DOHH2 (cell line): ENCODE measurements around the gene ANAPC16.

Experiments used
- H3F3A ChIP-seq: fragments of 200-600 bp; sonication (generic), shearing (Covaris generic); 2 replicates; pipeline ENCODE4 v1.6.0; 2016; ENCODE audit warnings: antibody characterized with exemption, mild to moderate bottlenecking; ENCODE audit not compliant: control insufficient read depth, insufficient read depth
- H3K27ac ChIP-seq: fragments of 200-600 bp; sonication (generic); 2 replicates; pipeline ENCODE4 v1.5.1; 2014; ENCODE audit warnings: low read depth, mild to moderate bottlenecking, low read length, moderate library complexity
- H3K27me3 ChIP-seq: fragments of 200-600 bp; sonication (generic); 2 replicates; pipeline ENCODE4 v1.6.1; 2014; ENCODE audit warnings: mild to moderate bottlenecking, low read length, mixed read lengths; ENCODE audit not compliant: control insufficient read depth
- H3K36me3 ChIP-seq: fragments of 200-600 bp; sonication (generic); 2 replicates; pipeline ENCODE4 v1.6.1; 2014; ENCODE audit warnings: mild to moderate bottlenecking, low read length, moderate library complexity, mixed read lengths; ENCODE audit not compliant: control insufficient read depth
- H3K4me1 ChIP-seq: fragments of 200-600 bp; sonication (generic); 2 replicates; pipeline ENCODE4 v1.6.1; 2014; ENCODE audit warnings: mild to moderate bottlenecking, low read length, mixed read lengths; ENCODE audit not compliant: control insufficient read depth
- H3K4me2 ChIP-seq: fragments of 200-600 bp; sonication (generic); 2 replicates; pipeline ENCODE4 v1.6.0; 2014; ENCODE audit warnings: mild to moderate bottlenecking, low read length, moderate library complexity
- H3K4me3 ChIP-seq: fragments of 200-600 bp; sonication (generic); 2 replicates; pipeline ENCODE4 v1.5.1; 2014; ENCODE audit warnings: mild to moderate bottlenecking, low read length, mixed read lengths
- H3K79me2 ChIP-seq: fragments of 200-600 bp; sonication (generic); 2 replicates; pipeline ENCODE4 v1.6.1; 2014; ENCODE audit warnings: mild to moderate bottlenecking, low read length, mixed read lengths; ENCODE audit not compliant: control insufficient read depth
- H3K9me2 ChIP-seq: fragments of 200-600 bp; sonication (generic); replicated peaks from 2 replicates; pipeline ENCODE4 v1.6.1; 2014; ENCODE audit warnings: mild to moderate bottlenecking, low read length, mixed read lengths; ENCODE audit not compliant: control insufficient read depth
- H3K9me3 ChIP-seq: fragments of 200-600 bp; sonication (generic); 2 replicates; pipeline ENCODE4 v1.6.1; 2014; ENCODE audit warnings: antibody characterized with exemption, low read length, mixed read lengths; ENCODE audit not compliant: control insufficient read depth, insufficient read depth
- H4K20me1 ChIP-seq: fragments of 200-600 bp; sonication (generic); 2 replicates; pipeline ENCODE4 v1.6.0; 2014; ENCODE audit warnings: low read depth, mild to moderate bottlenecking, antibody characterized with exemption, low read length, moderate library complexity; ENCODE audit not compliant: control insufficient read depth, insufficient read depth
- CTCF ChIP-seq: fragments of 200-600 bp; sonication (generic); IDR thresholded peaks from one replicate; pipeline ENCODE4 v1.5.1; 2014; ENCODE audit warnings: antibody characterized with exemption, mild to moderate bottlenecking, low read depth, low read length; ENCODE audit not compliant: poor library complexity, severe bottlenecking
- EZH2phosphoT487 ChIP-seq: fragments of 200-600 bp; sonication (generic); IDR thresholded peaks from 2 replicates; pipeline ENCODE4 v1.6.1; 2017; ENCODE audit warnings: borderline replicate concordance, mild to moderate bottlenecking, antibody characterized with exemption, low read length, moderate library complexity, mixed read lengths

The ANAPC16 gene

DNA sequence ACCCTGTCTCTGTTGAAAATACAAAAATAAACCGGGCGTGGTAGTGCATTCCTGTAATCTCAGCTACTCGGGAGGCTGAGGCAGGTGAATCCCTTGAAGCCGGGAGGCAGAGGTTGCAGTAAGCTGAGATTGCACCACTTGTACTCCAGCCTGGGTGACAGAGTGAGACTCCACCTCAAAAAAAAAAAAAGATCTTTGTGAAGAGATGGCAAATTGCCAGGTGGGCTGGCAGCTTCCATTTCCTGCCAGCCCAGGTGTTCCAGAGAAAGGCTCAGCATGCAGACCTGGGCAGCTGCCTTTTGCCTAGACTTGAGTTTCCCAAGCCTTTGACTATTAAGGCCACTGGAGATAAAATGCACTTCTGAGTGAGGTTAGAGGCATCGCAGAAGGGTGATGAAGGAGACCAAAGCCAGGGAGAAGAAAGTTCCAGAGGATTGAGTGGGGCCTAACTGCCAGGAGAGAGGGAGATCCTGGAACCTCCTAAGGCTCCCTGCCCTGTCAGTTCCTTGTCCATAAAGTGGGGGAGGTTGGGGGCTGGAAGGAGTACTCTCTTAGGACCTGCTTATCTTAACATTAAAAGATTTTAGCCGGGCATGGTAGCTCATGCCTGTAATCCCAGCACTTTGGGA lies 47.9 kb downstream of the ANAPC16 start:
- H3K4me3 ChIP-seq: peak overlapping the region; percentile 24
- H3K9me3 ChIP-seq: no peaks in the 10 kb centered on the region
- H3F3A ChIP-seq: peaks cover 21% of the 10 kb centered on the region
- peaks cover 88% of the 10 kb centered on the region for H3K4me1 ChIP-seq
- no peaks in the 10 kb centered on the region for H4K20me1 ChIP-seq
- TF ChIP-seq EZH2phosphoT487: no peak
- no peak for TF ChIP-seq CTCF
- peak overlapping the region; percentile 99 for H3K4me2 ChIP-seq
- no peaks in the 10 kb centered on the region for H3K9me2 ChIP-seq
- no peaks in the 10 kb centered on the region for H3K79me2 ChIP-seq
- no peaks in the 10 kb centered on the region for H3K36me3 ChIP-seq
- peak overlapping the region; percentile 29 for H3K27ac ChIP-seq
- no peaks in the 10 kb centered on the region for H3K27me3 ChIP-seq

- H3K9me2 ChIP-seq: no peaks in the 10 kb centered on the region
- H3F3A ChIP-seq: peaks cover 18% of the 10 kb centered on the region
- H3K36me3 ChIP-seq: no peaks in the 10 kb centered on the region
- H3K4me2 ChIP-seq: no peak overlapping the region
- peaks cover 80% of the 10 kb centered on the region for H3K4me1 ChIP-seq
- H3K79me2 ChIP-seq: no peaks in the 10 kb centered on the region
- no peaks in the 10 kb centered on the region for H3K9me3 ChIP-seq
- H4K20me1 ChIP-seq: no peaks in the 10 kb centered on the region
- H3K4me3 ChIP-seq: no peak overlapping the region
- TF ChIP-seq CTCF (no peak), EZH2phosphoT487 (no peak)
- no peaks in the 10 kb centered on the region for H3K27me3 ChIP-seq
- no peak overlapping the region for H3K27ac ChIP-seq
These were observed 48.7 kb downstream of the ANAPC16 start for GRCh38 chr10:72264536-72264935.

GRCh38 chr10:72265508-72265907 lies 49.7 kb downstream of the ANAPC16 start:
- no peaks in the 10 kb centered on the region for H3K36me3 ChIP-seq
- no peak overlapping the region for H3K27ac ChIP-seq
- no peaks in the 10 kb centered on the region for H3K79me2 ChIP-seq

More at GRCh38 chr10:72265508-72265907, 49.7 kb downstream of the ANAPC16 start:
- no peak for TF ChIP-seq EZH2phosphoT487
- TF ChIP-seq CTCF: no peak
- no peaks in the 10 kb centered on the region for H4K20me1 ChIP-seq
- peaks cover 70% of the 10 kb centered on the region for H3K4me1 ChIP-seq
- H3K9me2 ChIP-seq: no peaks in the 10 kb centered on the region
- H3K4me2 ChIP-seq: peak overlapping the region; percentile 1; the same call in 1 of the 2 replicates
- no peak overlapping the region for H3K4me3 ChIP-seq
- H3K9me3 ChIP-seq: no peaks in the 10 kb centered on the region
- no peaks in the 10 kb centered on the region for H3K27me3 ChIP-seq
- H3F3A ChIP-seq: peaks cover 11% of the 10 kb centered on the region
